NCI-H1105 (cell line): Measurements from ENCODE around the gene RILPL1.
"Not testable (repeated sequence)": the region's sequence is repeated elsewhere in the genome, so short reads cannot be mapped to it uniquely, and the experiment has no call there.

Experiments used
- DNase-seq: peaks from one replicate; lab custom pipeline; 2025; lab: John Stamatoyannopoulos, UW

RILPL1 gene, protein sequence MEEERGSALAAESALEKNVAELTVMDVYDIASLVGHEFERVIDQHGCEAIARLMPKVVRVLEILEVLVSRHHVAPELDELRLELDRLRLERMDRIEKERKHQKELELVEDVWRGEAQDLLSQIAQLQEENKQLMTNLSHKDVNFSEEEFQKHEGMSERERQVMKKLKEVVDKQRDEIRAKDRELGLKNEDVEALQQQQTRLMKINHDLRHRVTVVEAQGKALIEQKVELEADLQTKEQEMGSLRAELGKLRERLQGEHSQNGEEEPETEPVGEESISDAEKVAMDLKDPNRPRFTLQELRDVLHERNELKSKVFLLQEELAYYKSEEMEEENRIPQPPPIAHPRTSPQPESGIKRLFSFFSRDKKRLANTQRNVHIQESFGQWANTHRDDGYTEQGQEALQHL

DNA sequence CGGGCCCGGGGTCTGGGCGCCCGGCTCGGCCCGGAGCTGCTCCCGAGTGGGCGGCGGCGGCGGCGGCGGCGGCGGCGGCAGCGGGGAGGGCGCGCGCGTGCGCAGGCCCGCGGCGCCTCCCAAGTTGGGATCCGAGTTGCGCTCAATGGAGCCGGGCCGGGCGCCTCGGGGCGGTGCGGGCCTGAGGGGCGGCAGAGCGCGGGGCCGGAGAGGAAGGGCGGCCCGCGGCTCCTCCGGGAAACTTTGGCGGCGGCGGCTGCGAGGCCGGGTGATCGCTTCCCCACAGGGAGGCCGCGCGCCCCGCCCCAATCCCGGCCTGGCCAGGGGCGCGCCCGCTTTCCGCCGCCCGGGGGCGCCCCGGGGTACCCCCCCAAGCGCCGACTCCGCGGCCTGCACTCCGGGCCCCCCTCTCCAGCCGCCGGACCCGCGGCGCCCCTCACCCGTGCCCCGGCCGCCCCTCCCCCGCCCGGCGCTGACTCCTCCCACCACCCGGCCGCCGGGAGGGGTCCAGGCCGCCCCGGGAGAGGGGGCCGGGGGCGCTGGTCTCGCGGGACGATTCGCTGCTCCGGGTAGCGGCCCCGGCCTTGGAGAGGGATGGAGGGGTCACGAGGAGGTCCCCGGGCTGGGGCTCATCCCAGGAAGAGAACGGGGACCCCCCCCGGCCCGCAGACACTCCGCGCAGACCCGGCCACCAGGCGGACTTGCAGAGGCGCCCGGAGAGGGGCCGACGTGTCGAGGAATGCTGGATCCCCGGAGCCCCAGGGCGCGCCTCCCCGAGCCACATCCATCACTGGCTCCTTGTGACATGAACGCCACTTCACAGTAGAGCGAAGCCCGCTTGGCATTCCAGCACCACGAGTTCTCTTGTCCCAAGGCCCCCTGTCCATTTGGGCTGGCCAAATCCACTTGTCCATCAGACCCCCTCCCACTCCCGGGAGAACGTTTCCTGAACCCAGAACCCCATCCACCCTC, at the start of gene RILPL1:
TSS of gene RILPL1 (minus strand) at position 48 of the 972 bp plus-strand sequence. CDS start 237 bp downstream, outside the sequence.
- DNase-seq, result peak; percentile 22

DNA sequence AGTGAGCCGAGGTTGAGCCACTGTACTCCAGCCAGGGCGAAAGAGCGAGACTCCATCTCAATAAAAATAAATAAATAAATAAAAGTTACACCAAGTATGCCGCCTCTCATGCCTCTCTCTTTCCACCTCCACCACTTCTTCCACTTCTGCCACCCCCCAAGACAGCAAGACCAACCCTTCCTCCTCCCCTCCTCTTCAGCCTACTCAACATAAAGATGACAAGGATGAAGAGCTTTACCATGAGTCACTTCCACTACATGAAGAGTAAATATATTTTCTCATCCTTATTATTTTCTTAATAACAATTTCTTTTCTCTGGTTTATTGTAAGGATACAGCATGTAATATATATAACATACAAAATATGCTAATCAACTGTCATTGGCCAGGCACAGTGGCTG, 47.3 kb upstream of the RILPL1 start:
- DNase-seq, result no peak

DNA sequence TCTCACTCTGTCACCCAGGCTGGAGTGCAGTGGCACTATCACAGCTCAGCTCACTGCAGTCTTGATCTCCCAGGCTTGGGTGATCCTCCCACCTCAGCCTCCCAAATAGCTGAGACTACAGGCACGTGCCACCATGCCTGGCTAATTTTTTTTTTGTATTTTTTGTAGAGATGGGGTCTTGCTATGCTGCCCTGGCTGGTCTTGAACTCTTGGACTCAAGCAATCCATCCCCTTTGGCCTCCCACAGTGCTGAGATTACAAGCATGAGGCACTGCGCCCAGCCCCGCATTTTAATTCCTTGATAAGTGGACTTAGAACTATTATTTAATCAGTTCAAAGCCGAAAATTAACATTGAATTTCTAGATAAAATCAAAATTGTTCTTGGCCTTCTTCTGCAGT, 45.3 kb upstream of the RILPL1 start:
- not testable (repeated sequence) for DNase-seq

DNA sequence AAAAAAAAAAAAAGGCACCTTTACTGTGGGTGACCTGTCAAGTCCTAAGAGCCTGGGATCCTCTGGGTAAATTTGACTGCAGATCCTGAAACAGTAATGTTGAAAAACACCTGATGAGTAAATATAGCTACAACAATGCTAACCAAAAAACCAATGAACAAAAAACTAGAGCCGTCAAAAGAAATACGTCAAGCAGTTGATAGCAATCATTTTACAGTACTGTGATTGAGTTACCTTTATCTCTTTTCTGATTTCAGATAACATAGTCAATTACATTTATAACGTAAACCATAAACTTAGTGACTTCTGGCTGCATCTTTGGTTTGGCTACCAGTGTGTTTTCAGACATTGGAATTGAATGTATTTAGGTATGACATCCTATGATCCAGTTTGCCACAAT, 44.7 kb upstream of the RILPL1 start:
- no peak for DNase-seq

DNA sequence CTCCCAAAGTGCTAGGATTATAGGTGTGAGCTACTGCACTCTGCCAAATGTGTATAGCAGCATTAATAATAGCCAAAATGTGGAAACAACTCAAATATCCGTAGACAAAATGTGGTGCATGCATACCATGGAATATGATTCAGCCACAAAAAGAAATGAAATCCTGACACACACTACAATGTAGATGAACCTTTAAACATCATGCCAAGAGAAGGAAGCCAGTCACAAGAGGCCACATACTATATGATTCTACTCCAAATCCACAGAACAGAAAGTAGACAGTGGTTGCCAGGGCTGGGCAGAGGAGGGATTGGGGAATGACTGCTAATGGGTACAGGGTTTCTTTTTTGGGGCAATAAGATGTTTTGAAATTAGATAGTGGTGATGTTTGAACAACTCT, 43.1 kb upstream of the RILPL1 start:
- DNase-seq, result no peak

DNA sequence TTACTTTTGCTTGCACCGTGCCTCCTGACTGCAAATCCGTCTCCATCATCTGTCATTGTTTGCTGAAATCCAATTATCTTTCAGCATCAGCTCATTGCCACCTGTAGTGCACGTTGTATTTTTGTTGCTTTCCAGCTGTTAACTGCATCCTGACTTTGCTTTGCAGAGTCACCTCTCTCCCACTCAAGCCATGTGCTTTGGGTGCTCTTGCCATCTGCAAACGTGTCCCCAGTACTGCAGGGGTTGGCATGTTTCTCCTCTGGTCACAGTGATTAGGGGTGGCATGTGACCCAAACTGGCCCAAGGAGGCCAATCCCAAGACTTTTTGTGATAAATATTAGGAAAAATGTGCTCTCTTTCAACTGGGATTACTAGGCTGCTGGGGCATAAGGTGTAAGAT, 40.4 kb upstream of the RILPL1 start:
- no peak for DNase-seq

DNA sequence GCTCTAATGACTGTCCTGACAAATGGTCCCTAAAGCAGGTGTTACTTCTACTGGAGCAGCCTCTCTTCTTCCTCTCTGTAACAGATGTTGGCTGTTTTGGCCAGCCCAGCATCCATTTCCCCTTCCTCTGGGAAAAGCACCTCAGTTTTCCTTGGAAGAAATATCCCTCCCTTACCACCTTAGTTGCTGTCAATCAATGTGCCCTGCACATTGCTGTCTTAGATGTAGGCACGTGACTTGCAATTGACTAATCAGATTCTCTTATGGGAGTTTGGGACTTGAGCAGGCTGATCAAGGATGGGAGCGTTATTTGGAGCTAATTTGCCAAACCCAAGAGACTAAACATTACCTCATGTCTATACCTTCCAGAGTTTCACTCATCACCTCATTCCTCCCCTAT, 38.9 kb upstream of the RILPL1 start:
- no peak for DNase-seq

DNA sequence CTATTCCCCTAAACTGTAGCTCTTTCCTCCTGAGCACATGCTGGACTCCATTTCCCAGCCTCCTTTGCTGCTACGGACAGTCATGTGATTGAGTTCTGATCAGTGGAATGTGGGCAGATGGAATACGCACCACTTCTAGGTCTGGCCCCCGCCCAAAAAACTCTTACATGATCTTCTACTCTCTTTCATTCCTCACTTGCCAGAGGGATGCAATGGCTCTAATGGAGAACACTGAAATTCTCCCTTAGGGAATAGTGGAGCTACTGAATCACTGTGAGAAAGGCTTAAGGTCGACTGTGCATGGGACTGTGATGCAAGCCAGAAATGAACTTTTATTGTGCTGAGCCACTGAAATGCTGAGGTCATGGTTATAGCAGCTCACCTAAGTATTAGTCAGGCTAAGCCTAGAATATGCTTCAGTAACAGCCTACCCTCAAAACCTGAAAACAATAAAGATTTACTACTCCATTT, 37.9 kb upstream of the RILPL1 start:
- DNase-seq, result no peak

DNA sequence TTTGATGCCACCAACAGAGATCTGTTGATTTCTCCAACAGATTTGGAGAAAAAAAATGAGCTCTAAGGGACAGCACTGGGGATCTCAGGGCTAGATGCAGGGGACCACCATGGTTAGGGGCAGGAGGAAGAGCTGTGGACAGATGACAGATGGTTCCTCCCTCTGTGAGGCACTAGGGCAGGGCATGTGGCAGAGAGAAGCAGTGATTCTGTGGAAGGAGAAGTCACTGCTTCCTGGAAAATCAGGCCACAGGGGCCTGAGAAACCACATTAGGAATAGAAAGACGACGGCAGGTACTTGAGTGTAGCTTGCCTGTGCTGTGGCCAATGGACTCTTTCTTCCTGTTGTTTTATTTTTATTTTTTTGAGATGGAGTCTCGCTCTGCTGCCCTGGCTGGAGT, 25.9 kb upstream of the RILPL1 start:
- DNase-seq, result no peak

DNA sequence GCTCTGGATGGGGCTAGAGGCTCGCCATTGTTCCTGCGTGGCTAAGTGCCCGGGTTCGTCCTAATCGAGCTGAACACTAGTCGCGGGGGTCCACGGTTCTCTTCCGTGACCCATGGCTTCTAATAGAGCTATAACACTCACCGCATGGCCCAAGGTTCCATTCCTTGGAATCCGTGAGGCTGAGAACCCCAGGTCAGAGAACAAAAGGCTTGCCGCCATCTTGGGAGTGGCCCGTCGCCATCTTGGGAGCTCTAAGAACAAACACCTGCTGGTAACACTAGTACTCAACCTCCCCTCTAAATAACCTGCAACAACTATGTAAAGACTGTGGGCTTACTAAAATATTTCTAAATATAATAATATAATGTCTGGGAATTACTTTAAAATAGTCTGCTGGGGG, 25.0 kb upstream of the RILPL1 start:
- DNase-seq, result not testable (repeated sequence)

DNA sequence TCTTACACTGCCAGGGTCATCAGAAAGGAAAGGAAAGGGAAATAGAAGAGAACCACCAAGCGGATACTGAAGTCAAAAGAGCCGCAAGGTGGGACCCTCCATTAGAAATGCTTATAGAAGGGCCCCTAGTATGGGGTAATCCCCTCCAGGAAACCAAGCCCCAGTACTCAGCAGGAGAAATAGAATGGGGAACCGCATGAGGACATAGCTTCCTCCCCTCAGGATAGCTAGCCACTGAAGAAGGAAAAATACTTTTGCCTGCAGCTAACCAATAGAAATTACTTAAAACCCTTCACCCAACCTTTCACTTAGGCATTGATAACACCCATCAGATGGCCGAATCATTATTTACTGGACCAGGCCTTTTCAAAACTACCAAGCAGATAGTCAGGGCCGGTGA, 21.3 kb upstream of the RILPL1 start:
- not testable (repeated sequence) for DNase-seq

DNA sequence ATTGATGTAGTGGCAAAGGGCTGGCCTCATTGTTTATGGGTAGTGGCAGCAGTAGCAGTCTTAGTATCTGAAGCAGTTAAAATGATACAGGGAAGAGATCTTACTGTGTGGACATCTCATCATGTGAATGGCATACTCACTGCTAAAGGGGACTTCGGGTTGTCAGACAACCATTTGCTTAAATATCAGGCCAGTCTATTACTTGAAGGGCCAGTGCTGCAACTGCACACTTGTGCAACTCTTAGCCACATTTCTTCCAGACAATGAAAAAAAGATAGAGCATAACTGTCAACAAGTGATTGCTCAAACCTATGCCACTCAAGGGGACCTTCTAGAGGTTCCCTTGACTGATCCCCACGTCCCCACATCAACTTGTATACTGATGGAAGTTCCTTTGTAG, 20.6 kb upstream of the RILPL1 start:
- not testable (repeated sequence) for DNase-seq

DNA sequence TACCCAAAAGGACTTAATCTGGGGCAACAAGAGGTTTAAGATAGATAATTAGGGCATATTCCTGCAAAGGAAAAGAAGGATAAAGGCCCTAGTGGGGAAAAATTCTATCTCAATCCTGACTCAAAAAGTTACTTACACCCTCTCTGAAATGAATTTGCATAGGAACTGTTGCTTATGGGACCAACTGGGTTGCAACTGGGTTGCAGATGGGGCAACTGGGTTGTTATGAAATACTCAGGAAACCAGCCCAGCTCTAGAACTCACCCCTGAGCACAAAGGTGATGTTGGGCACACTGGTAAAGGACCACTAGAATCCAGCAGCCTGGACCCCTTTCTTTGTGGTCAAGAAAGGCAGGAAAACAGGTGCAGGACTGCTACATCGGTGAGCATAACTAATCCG, 17.2 kb upstream of the RILPL1 start:
- DNase-seq, result no peak

DNA sequence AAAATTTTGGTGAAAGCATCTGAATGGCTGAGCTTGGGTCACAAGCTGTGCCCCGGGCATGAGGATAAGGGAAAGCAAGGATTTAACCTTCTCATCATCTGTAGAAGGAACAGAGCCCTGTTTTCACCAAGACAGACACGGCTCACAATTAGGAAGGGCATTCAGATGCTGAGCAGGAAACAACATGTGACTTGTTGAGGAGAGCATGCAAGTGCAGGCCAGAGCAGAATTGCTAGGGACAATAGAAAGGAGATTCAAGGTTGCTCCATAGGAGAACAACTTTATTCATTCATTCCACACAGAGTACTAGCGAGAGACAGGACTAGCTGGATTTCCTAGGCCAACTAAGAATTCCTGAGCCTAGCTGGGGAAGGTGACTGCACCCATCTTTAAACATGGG, 14.6 kb upstream of the RILPL1 start:
- DNase-seq, result no peak

DNA sequence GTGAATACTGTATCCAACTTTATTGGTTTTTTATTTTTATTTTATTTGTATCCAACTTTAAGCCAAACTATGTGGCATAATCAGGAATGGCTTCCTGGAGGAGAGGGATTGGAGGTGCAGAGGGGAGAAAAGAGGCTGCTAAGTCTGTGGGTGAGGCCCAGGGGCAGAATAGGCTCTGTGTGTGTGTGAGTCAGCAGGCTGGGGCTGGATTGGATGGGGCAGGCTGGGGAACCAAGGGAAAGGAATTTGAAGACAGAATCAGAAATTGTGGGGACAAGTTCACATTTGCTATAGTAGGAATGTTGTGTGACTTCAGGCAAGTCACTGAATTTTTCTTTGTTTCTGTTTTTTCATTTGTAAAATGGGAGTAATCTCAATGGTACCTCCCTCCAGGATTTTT, 12.8 kb upstream of the RILPL1 start:
- no peak for DNase-seq

DNA sequence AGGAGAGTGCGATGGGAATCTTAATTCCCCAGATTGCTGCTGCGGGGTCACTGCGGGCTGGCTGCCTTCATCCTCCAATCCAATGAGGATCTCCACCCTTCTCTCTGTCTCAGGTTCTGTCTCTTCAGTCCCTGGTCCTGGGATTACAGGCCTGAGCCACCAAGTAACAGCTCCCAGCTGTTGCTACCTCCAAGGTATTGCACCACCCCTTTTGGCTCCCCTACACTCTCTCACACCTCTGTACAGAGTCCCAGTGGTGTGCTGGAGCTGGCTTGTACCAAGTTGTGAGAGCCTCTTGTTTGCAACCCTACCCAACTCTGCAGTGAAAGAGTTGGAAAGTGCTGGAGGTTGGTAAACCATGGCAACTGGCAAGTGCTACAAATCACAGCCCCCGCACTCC, 10.0 kb upstream of the RILPL1 start:
- no peak for DNase-seq

DNA sequence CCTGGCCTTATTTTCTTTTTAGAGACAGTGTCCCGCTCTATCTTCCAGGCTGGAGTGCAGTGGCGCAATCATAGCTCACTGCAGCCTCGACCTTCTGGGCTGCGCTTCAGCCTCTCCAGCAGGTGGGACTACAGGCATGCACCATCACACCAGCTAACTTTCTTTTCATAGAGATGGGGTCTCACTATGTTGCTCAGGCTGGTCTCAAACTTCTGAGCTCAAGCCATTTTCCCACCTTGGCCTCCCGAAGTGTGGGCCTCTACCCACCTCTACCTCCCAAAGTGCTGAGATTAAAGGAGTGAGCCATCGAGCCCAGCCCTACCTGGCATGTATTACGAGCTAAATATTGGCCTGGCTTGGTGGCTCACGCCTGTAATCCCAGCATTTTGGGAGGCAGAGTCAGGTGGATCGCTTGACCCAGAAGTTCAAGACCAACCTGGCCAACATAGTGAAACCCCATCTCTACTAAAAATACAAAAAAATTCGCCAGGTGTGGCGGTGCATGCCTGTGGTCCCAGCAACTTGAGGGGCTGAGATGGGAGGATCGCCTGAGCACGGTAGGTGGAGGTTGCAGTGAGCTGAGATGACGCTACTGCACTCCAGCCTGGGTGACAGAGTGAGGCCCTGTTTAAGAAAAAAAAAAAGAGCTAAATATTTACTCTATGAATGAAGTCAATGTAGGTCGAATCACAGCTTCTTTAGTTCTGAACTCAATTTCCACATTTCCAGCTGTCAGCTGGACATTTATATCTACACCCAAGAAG, 7.6 kb upstream of the RILPL1 start:
- no peak for DNase-seq

DNA sequence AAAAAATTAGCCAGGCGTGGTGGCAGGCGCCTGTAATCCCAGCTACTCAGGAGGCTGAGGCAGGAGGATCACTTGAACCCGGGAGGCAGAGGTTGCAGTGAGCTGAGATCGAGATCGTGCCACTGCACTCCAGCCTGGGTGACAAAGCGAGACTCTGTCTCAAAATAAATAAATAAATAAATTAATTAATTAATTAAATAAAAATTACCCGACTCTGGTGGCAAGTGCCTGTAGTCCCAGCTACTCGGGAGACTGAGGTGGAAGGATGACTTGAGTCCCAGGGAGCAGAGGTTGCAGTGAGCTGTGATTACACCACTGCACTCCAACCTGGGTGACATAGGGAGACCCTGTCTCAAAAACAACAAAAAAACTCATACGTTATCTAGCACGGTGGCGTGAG, 2.4 kb upstream of the RILPL1 start:
- not testable (repeated sequence) for DNase-seq

DNA sequence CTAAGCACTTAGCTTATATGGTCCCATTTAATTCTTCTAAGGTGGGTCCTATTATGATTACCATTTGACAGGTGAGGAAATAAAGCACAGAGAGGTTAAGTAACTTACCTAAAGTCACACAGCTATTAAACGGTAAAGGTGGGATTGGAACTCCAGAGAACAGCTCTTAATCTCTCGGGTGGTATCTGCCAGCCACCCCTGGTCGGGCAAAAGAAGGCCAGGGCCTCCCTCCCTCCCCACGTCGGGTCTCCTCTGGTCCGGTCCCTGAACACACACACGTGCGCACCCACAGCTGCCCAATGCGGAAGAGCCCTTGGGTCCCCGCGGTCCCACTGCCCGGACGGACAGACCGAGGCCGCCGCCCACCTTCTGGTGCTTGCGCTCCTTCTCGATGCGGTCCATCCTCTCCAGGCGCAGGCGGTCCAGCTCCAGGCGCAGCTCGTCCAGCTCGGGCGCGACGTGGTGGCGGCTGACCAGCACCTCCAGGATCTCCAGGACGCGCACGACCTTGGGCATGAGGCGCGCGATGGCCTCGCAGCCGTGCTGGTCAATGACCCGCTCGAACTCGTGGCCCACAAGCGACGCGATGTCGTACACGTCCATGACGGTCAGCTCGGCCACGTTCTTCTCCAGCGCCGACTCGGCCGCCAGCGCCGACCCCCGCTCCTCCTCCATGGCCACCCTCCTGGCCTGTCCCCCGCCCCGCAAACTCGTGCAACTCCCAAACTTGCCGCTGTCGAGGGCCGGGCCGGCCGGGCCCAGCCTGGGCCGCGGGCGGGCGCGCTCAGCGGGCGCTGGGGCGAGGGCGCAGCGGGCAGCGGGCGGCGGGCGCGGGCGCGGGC, 490 bp downstream of the RILPL1 start:
- DNase-seq, result no peak

DNA sequence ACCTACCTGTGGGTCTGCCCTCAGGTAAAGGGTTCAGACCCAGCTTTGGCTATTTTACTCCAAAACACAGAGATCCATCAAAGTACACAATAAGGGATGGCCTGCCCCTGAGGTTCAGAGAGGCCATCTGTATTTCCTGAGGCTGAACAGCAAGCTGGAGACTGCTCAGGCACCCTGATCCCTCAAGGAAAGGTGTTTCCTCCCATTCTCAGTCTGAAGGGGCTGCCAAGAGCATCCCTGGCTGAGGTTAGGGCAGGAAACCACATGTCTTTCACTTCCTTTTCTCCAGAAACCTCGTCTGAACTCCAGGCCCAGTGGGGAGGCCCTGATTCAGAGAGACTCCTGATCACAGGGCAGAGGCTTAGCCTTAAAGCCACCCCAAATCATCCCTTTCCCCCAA, 1.5 kb downstream of the RILPL1 start:
- DNase-seq, result no peak

DNA sequence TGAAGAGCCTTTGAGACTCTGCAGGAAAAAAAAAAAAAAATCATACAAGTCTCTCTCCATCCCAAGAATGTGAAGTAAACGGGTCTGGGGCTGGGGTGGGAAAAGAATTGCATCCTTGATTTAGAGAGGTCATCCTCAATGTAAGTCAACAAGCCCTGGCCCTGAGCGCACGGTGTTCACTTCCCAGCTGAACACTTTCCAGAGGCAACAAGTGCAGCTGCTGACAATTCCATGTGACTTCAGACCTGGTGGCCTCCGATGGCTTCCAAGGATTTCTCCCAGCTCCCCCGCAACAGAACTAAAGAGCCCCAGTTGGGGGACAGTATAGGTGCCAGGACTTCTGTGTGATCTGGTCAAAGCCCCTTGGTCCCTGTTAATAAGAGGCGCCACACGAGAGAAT, 2.4 kb downstream of the RILPL1 start:
- DNase-seq, result no peak
